Measurements from ENCODE around the gene AP1S3.
"Not testable (repeated sequence)": the region's sequence is repeated elsewhere in the genome, so short reads cannot be mapped to it uniquely, and the experiment has no call there.

AP1S3 gene

GRCh38 chr2:223797811-223798721 lies 39.3 kb downstream of the AP1S3 start:
- no peak for DNase-seq

GRCh38 chr2:223797037-223797436 lies 40.3 kb downstream of the AP1S3 start:
- no peak for DNase-seq

- DNase-seq, result no peak
These were observed 48.0 kb downstream of the AP1S3 start for GRCh38 chr2:223789423-223789822.

GRCh38 chr2:223788826-223789225 lies 48.6 kb downstream of the AP1S3 start:
- DNase-seq, result no peak

GRCh38 chr2:223788106-223788505 lies 49.3 kb downstream of the AP1S3 start:
- DNase-seq, result not testable (repeated sequence)

GRCh38 chr2:223787358-223787757 lies 50.0 kb downstream of the AP1S3 start:
- DNase-seq, result no peak

- no peak for DNase-seq
These were observed 50.4 kb downstream of the AP1S3 start for GRCh38 chr2:223786943-223787342.

- no peak for DNase-seq
These were observed 51.1 kb downstream of the AP1S3 start for GRCh38 chr2:223786236-223786635.

- DNase-seq, result no peak
These were observed 53.1 kb downstream of the AP1S3 start for GRCh38 chr2:223784221-223784772.

GRCh38 chr2:223782629-223783028 lies 54.8 kb downstream of the AP1S3 start:
- no peak for DNase-seq

- no peak for DNase-seq
These were observed 55.8 kb downstream of the AP1S3 start for GRCh38 chr2:223781560-223781959.

- DNase-seq, result peak; percentile 44
These were observed 57.5 kb downstream of the AP1S3 start for GRCh38 chr2:223779877-223780276.

GRCh38 chr2:223774193-223774592 lies 63.2 kb downstream of the AP1S3 start:
- no peak for DNase-seq

GRCh38 chr2:223772363-223772762 lies 65.0 kb downstream of the AP1S3 start:
- DNase-seq, result no peak

- no peak for DNase-seq
These were observed 65.9 kb downstream of the AP1S3 start for GRCh38 chr2:223771475-223771874.

GRCh38 chr2:223768179-223768578 lies 69.2 kb downstream of the AP1S3 start:
- DNase-seq, result no peak

GRCh38 chr2:223767341-223767740 lies 70.0 kb downstream of the AP1S3 start:
- no peak for DNase-seq

GRCh38 chr2:223765221-223765785 lies 72.1 kb downstream of the AP1S3 start:
- DNase-seq, result no peak

- no peak for DNase-seq
These were observed 72.6 kb downstream of the AP1S3 start for GRCh38 chr2:223764796-223765195.

- no peak for DNase-seq
These were observed 74.5 kb downstream of the AP1S3 start for GRCh38 chr2:223762853-223763252.

- DNase-seq, result not testable (repeated sequence)
These were observed 75.6 kb downstream of the AP1S3 start for GRCh38 chr2:223761746-223762145.

- no peak for DNase-seq
These were observed 76.4 kb downstream of the AP1S3 start for GRCh38 chr2:223760838-223761502.
